Epidermal melanocyte (primary cell): ENCODE results near the gene CPZ.
"Not testable (repeated sequence)": the region's sequence is repeated elsewhere in the genome, so short reads cannot be mapped to it uniquely, and the experiment has no call there.

ENCODE experiments used
- DNase-seq: peaks from one replicate; pipeline ENCODE4 v3.0.0; 2011; ENCODE audit warnings: low spot score; ENCODE audit not compliant: insufficient read length

CPZ gene

DNA sequence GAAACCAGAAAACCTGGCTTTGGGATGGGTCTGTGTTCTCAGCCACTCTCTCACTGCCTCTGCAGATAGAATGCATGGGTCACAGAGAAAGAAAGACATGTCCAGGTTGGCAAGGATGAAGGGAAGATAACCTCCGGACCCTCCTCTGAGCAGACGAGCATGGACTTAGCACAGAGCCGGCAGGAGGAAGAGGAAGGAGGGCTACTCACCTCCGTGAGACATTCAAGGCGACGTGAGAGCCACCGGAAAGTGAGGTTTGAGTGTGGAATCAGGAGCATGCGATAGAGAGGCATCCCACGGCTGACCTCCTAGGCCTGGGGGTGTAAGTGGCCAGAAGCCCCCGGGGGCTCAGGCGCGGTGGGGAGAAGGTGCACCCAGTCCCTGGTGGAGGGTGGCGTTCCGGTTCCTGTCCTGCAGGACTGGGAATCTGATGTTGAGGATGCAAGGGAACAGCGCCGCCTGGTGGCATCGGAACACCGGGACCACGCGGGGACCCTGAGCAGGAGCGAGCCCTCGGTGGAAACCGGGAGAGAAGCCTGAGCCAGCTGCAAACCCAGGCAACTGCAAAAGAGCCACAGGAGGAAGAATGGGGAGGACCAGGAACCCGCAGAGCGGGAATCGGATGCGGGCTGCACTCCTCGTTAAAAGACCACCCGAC is 43.5 kb downstream of the CPZ start:
- not testable (repeated sequence) for DNase-seq

DNA sequence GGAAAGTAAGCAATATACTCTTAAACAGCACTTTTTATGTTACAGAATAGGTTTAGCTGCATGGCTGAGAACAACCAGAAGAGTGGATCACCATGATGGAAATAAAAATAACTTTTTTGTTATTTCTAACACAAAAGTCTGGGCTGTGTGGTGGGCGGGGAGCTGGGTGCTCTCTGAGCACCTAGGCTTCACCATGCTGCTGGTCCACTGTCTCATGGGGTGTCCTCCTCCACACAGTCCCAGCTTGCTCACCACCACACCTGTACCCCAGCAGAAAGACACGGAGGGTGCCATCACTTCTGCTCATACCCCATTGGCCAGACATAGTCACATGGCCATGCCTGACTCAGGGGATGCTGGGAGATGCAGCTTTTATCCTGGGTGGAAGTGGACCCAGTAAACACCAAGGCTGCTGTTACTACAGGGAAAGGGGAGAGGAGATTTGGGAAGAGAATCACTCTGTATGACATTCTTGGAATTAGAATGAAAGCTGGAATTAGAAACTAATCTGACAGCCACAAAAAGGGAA is 45.0 kb downstream of the CPZ start:
- no peak for DNase-seq

DNA sequence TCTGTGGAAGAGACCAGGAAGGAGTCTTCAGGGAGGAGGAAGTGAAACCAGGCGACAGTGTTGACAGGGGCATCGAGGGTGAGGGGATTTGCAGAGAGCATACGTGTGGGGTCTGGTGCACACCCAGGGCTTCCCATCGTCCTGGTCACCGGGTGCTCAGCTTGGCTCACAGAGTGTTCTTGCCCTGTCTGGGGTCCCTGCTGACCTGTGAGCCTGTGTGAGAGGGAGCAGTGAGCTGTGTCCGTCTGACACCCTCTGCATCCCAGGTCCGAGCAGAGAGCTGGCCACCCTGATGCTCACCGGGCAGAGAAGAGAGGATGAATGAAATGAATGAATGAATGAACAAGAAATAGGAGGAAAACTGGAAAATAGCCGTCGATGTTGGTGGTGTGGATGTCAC is 46.5 kb downstream of the CPZ start:
- no peak for DNase-seq

DNA sequence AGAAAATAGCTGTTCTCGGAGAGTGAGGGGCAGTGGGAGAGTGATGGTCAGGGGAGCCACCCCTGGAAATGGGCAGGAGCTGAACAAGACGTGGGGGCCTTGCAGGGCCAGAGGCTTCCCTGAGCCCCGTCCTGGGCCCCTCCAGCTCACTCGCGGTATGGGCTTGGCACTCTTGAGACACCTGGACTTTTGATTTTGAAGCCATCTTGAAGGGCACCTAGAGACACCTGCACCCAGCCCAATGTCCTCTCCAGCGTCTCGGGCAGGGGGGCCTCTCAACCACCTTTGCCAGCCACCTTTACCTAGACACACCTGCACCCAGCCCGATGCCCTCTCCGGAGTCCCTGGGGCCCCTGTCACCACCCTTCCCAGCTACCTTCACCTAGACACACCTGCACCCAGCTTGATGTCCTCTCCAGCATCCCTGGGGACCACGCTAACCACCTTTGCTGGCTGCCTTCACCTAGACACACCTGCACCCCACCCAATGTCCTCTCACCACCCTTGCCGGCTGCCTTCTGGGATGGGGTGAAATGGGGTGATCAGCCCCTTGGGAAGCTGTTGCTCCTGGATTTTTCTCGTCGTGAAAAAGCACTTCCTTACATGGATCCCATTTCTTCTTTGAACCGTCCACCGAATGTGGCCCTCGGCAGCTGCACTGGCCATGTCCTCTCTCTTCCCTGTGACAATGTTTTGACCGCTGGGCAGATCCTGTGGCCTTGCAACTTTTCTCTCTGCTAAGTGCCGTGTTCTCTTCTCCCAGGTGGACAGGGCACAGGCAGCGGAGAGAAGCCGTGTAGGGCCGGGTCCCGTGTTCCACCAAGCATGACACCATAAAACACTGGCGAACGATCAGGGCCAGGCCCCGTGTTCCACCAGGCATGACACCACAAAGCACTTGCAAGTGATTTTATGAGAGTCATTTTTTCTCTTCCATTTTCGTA is 47.5 kb downstream of the CPZ start:
- DNase-seq, result no peak

DNA sequence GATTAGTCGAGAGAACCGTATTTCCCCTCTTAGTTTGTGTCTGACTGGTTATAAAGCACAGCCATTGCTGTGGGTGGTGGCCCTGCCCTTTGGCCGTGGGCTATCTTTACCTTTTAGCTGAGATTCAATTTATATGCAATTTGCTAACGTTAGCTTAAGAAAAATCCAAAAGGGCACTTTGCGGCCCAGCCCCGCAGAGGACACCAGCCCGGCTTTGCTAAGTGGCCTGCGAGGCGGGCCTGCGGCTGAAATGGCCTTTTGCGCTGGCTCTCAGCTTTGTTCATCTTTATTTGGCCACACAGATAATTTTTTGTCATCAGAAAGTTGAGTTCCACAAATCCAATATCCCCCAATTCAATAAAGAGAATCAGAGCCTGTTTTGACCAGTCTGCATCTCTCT is 48.3 kb downstream of the CPZ start:
- no peak for DNase-seq

DNA sequence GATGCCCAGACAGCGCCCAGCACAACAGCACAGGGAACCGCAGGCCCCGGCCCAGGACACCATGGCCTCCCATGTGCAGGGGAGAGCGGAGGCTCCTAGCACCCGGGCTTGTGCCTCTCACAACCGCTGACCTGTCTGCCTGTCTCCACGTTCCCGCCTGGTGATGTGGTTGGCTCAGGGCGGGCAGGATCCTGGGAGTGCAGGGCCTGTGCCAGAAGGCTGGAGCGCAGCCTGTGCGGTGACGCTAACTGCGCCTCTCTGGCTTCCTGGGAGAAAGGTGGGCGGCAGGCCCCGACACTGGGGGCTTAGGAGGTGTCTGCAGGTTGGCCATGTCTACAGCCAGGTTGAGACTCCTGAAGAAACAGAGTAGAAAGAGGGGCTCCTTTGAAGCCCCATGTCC is 48.7 kb downstream of the CPZ start:
- no peak for DNase-seq

DNA sequence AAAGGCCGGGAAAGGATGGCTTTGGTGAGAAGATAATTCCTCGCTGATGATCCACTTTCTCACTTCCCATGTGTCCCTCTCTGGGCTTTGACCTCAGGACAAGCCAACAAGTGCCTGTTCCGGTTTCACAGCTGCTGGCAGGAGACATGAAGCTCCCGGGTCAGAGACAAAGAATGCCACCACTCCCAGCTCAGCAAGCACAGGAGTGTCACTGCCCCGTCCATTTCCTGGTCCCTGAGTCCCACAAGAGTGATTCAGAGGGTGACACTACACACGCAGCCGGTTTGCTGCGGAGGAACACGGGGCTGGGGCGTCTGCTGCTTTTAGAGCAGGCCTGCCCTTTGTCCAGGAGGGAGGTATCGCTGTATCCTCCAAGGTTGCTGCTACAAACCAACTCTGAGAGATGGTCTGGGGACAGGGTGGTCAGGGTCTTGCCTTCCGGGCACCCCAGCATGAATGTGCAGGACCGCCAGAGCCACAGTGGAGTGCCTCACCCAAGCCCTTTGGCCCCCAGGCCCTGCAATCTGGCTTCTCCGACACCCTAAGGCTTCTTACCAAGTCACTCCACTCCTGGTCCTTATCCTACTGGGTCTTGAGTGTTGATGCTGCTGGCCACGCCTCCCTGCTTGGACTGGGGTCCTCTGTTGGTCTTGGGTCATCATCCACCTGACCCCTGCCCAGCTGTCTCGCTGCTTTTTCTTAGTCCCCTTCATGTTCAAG is 49.5 kb downstream of the CPZ start:
- DNase-seq, result no peak

DNA sequence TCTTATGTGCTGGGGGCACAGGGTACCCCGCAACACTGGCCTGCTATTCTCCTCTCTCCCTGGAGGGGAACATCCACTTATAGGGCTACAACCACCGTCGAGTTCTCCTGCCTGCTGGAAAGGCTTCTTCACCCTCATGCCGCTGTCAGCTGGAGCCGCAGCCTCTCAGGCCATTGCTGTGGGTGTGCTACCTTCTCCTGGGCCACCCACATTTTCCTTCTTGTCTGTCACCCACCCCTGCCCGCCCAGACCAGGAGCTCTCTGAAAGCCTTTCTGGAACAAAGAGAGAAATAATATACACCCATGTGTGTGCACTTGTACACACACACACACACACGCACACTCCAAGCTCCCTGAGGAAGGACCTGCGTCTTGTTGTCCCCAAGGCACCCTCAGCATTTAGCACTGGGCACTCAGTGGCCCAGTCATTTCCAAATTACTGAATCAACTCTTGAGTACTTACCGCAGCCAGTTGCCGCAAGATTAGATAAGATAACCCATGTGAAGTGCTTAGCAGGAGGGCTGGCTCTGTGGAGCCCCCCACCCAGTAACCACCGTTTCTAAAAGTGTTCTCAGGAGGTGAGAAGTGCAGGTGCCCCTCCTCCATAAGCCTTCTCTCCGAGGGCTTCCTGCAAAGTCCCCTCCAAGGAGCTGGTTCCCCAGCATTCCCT is 50.2 kb downstream of the CPZ start:
- DNase-seq, result no peak

DNA sequence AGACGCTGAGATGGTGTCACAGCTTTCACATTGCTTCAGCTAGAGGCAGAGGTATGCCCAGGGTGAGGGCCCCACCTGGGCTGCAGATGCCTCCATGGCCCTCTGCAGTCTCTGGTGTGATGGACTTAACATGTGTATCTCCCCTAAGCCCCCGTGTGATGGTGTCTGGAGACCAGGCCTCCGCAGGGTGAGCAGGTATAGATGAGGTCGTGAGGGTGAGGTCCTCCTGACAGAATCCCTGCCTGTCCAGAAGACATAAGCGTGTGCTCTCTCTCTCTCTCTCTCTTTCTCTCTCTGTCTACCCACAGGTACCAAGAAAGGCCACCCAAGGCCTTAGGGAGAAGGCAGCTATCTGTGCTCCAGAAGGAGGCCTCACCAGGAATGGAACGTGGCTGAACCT is 50.9 kb downstream of the CPZ start:
- DNase-seq, result no peak

DNA sequence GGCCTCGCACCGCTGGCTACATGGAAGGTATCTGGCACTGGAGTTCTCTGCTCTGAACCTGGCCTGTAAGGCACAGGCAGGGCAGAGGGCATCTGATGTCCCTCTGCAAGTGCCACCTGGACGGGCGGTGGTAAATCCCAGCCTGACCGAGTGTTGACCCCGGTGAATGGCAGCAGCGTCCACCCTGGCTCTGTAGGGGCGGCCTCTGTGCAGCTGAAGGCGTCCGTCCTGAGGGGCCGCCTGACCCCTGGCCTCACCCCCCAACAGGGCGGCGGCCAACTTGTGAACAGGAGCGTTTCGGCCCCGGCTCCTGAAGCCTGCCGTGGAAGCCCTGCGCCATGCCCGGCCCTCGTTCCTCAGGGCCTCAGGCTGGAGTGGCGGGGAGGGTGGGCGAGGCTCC is 51.4 kb downstream of the CPZ start:
- DNase-seq, result no peak

DNA sequence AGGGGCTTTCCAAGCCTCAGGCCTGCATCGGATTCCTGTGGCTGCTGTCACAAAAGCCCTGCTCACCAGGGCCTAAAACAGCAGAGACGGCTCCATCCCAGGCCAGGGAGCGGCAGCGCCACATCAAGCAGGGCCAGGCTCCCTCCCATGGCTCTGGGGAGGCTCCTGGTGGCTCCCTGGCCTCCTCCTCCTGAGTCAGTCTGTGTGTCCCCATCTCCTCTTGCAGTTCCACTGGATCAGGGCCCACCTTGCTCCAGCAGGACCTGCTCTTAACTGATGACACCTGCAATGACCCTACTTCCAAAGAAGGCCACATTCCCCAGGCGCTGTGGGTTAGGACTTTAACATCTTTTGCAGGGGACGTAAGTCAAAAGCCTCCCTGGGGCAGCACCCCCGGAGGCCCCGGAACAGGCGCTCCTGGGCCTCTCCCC is 51.9 kb downstream of the CPZ start:
- no peak for DNase-seq

DNA sequence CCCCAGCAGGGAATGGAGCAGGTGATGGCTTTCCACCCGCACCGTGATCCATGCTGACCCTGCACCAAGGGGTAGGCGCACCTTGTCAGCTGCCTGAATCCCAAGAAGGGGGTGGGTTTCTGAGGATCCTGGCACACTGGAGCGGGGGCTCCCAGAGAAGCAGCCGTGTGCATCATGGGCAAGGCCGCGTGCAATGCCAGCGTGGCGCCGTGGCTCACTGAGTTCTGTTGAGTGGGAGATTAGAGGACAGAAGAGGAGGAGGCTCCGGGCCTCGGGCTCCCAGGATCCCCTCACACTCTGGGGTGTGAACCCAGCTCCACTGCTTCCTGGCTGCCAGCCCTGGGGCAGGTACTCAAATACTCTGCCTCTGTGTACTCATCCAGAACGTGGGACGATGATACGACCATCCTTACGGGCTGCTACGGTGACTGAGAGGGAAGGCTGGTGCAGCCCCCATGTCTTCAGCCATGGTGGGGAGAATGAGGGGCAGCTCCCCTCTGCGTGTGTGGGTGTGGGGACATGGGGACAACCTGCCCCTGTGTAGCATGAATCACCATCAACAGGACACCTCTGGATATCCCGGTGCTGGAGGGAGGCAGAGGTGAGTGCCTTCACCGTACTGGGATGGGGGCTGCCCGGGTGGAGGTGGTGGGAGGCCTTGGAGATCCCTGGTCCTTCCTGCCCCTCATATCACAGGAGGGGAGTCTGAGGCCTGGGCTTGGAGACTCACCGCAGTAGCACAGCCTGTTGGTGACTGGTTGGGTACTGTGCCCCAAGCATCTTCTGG is 52.6 kb downstream of the CPZ start:
- DNase-seq, result no peak

DNA sequence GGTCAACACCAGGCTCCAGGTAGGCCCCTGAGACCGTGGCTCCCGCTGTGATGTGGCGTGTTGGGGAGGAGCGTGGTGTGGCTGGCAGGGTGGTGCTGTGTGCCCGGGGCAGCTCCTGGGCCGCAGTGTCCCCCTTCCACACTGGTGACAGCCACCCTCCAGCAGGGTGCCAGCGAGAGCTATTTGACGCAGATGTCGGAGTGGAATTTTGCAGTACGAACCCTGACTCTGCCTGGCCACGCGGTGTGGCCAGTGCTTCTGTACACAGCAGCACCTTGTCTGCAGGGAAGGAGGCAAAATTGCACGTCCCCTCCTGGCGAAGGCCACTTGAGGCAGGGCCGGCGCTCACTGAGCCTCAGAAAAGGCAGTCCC is 53.2 kb downstream of the CPZ start:
- DNase-seq, result no peak

DNA sequence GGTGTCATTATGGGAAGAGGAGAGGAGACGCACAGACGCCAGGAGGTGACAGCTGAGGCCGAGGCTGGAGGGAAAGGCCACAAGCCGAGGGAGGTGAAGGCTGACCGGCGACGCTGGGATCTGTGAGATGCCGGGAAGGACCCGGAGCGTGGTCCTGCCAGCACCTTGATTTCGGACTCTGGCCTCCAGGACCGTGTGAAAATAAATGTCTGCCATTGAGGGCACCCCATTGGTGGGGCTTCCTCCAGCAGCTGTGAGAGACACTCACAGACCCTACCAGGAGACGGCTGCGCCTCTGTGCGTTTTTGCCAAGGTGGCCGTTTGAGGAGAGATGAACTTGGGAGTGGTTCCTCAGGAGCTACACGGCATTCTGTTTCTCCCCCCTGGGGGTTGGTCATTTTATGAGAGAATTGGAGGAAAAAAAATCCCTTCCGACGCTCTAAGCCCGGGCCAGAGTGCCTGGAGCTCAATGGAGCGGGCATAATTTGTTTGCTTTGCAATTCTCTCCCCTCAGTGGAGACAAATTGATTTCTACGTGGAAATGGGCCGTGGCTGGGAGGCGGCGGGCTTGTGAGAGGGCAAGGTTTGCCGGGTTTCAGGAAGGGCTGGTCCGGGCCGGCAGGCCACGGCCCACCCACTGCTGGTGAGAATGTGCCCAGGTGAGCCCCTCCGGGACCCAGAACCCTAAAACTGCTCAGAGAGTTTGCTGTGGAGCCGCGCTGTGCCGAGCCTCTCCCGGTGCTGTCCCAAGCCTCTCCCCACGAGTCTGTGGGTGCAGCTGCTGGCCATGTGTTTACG is 53.9 kb downstream of the CPZ start:
- no peak for DNase-seq

DNA sequence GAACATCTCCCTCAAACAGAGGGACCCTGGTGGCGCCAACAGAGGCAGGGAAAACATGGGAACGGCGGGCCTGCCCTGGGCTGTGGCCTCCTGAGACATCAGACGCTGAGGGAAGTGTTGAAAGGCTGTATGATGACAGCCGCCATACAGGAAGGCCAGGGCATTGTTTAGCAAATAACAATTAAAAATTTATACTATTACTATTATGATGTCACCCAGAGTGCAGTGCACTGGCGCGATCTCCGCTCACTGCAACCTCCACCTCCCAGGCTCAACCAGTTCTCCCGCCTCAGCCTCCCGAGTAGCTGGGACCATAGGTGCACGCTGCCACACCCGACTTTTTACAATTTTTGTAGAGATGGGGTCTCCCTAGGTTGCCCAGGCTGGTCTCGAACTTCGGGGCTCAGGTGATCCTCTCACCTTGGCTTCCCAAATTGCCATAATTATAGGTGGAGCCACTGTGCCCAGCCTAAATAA is 54.6 kb downstream of the CPZ start:
- DNase-seq, result no peak

DNA sequence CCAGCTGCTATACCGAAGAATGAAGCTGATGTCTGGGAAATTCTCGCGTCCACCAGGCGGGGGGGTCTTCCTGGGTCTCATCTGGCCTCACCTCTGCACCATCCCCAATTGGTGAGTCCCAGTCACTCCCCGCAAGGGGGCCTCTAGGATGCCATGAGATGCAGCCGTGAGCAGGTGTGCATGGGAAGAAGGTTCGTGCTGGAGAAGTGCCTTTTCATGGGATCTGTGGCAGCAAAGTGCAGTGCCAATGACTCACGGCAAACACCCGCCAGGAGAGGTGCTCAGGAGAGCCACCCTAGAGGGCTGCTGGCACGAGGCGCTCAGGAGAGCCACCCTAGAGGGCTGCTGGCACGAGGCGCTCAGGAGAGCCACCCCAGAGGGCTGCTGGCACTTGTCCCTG is 55.1 kb downstream of the CPZ start:
- DNase-seq, result no peak

DNA sequence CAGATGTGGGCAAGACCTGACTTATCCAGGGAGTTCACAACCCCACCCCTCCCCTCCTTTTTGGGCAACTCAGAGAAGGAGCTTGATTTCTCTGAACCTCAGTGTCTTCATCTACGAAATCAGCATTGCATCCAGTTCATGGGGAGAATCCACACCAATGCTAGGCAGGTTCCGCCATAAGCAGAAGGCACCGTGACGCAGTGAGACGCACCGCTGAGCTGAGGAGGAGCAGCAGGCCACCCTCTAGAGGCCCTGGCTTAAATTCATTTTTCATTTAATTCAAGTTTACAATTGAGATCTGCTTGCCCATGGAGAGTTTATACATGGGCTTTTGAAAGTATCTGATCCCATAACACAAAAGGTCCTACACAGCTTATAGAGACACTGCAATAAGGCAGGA is 55.7 kb downstream of the CPZ start:
- no peak for DNase-seq

DNA sequence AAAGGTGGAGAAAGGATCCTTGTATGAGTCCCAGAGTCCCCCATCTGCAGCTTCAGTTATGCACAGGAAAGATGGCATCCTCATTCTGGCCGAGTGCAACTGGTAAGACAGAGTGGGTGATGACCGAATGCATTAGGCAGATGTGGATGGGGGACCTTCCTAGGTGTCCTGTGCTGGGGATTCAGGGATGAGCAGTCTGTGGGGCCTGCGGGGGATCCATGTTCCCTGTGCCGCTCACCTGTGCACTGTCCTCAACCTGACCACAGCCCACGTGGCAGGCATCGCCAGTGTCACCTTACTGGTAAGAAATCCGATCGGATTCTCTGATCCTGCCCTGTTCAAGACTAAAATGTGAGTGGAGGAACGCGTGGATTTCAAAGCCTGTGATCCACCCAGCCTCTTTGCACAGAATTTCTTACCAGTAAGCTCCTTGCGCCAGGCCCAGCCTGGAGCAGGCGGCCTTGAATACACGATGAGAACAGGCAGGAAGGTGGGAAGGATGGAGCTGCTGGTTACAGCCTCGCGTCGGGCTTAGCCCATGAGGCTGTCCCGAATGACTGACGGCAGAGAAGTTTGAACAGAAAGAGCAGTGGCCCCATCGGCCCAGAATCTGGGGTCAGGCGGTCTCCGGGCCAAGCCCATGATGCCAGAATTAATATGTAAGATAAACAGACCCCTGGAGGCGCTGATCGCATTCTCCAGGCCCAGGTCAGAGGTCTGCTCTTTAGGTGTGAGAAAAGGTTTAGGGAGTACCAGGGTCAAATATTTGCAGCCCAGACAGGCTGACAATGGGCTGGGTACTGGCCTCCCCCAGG is 56.5 kb downstream of the CPZ start:
- no peak for DNase-seq
